ENCODE data around the gene KRT83. TPM values are rescaled to one million over a fixed set of nuclear protein-coding genes. Genes with fewer than 3 reads are reported as not detected.
A peak's percentile ranks its signal among the peaks of the same experiment; 100 is the strongest.
"Not testable (repeated sequence)": the region's sequence is repeated elsewhere in the genome, so short reads cannot be mapped to it uniquely, and the experiment has no call there.

The KRT83 gene
- total RNA-seq, 1 experiment from 2014 or later: not detected

- DNase-seq (ENCODE audit: low spot score): no peak
Observed at GRCh38 chr12:52332381-52332780, 11.2 kb upstream of the KRT83 start.

- DNase-seq (ENCODE audit: low spot score): no peak
Observed at GRCh38 chr12:52331833-52332232, 10.6 kb upstream of the KRT83 start.

- no peak for DNase-seq (ENCODE audit: low spot score)
Observed at GRCh38 chr12:52331039-52331438, 9.8 kb upstream of the KRT83 start.

- DNase-seq (ENCODE audit: low spot score): no peak
Observed at GRCh38 chr12:52327830-52328500, 6.8 kb upstream of the KRT83 start.

- DNase-seq (ENCODE audit: low spot score): peak; percentile 95
Observed at GRCh38 chr12:52327052-52327829, 6.0 kb upstream of the KRT83 start.

DNA sequence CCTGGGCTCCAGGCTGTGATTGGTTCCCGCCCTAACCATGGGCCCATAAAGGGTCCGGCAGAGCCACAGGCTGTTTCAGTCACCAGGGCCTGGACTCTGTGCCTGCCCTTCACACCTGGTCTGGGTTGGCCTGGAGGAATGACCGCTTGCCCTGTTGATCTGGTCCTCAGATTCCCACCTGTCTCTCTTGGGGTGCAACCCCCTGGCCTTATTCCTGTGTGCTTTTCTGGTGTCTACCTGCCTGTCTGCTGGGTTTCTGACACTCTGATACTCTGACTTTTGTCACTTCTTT, 2.9 kb upstream of the KRT83 start:
- no peak for DNase-seq (ENCODE audit: low spot score)

GRCh38 chr12:52323416-52324152, 2.4 kb upstream of the KRT83 start:
- DNase-seq (ENCODE audit: low spot score): no peak

DNA sequence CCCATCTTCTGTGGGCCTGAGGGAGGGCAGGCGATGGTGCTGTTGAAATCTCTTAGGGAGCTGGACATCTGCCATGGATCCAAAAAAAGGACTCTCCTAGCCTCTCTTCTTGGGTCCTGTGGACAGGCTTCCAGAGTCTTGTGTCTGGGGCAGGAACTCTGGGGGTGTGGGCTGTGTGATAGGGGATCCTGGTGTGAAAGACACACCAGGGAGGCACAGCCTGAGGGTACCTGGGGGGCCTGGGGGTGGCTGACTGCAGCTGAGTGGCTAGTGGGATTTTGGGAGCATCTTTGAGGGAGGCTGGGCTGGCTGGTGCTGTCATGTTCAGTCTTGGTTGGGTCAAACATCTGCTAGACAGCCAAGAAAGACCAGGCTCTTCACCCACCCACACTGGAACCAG, 1.8 kb upstream of the KRT83 start:
- no peak for DNase-seq (ENCODE audit: low spot score)

DNA sequence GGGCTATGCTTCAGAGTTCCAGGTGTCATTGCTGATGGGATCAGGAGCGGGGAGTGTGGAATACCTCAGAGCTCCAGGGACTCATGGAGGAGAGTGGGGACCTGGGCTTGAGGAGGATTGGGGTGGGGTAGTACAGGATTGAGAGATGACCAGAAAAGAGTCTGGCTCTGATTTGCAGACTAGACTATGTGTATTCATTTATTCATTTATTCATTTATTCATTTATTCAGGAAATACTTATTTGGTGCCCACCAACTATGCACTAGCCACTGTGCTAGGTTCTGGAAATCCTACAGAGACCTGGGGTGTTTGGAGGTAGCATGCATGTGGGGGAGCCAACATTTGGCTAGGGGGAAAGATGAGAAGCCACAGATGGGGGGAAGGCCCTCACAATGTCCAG, 871 bp upstream of the KRT83 start:
- no peak for DNase-seq (ENCODE audit: low spot score)

GRCh38 chr12:52321418-52321817, 220 bp upstream of the KRT83 start:
- DNase-seq (ENCODE audit: low spot score): no peak

DNA sequence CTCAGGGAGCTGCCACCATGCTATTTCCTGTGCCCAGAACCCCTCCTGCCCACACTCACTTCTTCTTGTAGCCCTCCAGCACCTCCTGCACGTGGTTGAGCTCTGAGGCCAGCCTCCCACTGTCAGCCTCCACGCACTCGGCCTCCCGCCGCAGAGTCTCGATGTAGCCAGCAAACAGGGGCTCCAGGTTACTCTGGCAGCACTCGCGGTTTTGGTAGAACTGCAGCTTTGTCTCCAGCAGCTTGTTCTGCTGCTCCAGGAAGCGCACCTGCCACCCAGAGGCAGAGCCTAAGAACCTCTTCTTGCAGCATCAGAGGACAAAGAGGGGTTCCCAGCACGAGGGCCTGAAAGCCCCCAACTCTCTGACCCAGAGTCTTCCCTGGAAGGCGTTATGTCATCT, 2.1 kb downstream of the KRT83 start:
- DNase-seq (ENCODE audit: low spot score): no peak

DNA sequence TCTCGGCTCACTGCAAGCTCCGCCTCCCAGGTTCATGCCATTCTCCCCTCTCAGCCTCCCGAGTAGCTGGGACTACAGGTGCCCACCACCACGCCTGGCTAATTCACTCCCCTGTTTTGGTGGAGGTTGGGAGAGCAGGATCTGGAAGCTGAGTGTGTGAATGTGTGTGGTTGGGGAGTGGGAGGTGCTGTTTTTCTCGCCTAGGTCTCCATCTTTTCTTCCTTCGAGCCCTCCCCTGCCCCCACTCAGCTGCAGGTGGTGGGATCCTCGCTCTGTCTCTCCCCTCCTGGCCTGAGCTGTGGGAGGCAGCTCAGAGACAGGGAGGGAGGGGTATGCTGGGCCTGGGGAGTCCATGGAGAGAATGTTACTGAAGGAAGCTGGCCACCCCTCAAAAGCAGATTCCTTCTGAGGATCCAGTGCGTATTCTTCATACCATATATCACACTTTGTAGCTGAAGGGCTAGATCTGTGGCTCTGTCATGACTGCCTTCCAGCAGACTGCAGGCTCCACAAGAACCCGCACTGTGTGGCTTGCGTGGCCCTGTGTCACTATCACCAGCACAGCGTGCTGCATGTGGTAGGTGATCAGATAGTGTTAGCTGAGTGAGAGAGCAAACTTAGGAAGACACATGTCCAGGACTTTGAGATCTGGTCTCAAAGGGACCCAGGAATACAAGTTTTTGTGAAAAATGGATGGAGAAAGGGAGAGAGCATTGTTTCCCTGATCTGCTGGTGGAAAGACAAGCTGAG, 2.8 kb downstream of the KRT83 start:
- DNase-seq (ENCODE audit: low spot score): no peak

DNA sequence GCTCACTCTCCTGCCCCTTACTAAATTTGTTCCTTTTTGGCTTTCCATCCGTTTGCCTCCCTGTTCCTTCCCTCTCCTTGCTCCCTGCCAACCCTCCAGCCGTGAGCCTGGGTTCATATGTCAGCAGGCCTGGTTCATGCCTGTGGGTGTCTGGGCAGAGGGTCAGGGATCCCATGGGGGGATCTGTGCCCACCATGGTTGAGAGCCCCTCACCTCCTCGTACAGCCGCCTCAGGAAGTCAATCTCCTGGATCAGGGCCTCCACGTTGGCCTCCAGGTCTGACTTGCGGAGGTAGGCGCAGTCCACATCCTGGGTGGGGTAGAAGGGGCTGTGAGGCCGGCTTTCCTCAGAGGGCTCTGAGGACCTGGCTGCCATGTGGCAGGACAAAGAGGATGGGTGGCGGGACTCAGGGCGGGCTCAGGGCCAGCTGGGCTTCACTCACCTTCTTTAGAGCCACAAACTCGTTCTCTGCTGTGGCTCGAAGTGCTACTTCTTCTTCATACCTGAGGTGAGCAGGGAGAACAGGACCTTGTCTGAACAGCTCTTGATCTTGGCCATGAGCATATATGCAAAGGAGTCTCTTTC, 3.6 kb downstream of the KRT83 start:
- no peak for DNase-seq (ENCODE audit: low spot score)

DNA sequence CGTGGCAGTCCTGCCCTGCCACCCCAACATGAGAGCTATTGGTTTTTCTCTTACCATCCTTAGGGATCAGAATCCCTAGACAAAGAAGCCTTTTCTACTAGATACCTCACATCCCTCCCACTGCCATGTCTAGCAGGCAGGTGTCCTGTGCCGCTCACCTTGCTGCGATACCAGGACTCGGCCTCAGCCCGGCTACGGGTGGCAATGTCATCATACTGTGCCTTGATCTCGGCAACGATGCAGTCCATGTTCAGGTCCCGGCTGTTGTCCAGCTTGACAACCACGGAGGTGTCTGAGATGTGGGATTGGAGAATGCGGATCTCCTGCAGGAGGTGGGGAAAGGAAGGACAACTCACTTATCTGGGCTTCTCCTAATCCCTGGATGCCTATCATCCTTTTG, 4.5 kb downstream of the KRT83 start:
- no peak for DNase-seq (ENCODE audit: low spot score)

DNA sequence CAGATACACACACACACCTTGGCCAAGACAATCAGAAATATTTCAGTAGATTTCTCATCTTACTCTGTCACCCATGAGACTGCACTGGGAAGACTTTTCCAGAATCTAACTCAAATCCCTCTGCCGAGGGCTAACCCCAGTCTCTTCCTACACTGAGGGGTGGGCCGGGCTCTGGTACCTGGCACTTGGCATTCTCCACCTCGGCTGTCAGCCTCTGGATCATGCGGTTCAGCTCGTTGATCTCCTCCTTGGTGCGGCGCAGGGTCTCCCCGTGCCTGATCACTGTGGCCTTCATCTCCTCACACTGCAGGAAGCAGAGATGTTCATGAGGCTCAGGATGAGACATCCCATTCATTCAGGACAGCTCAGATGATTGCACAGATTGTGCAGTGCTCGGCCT, 4.9 kb downstream of the KRT83 start:
- no peak for DNase-seq (ENCODE audit: low spot score)

DNA sequence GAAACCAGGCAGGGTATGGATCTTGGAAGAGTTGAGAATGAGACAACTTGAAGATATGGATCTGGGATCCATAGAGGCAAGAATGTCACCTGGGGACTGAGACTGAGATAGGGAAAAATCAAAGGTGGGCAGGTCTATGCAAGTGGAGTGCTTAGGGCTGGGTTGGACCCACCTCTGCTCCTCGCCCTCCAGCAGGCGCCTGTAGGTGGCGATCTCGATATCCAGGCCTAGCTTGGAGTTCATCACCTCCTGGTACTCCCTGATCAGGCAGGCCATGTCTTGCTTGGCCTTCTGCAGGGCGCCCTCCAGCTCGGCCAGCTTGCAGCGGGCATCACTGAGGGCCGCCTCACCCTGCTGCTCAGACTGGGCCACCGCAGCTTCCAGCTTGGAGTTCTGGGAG, 5.5 kb downstream of the KRT83 start:
- DNase-seq (ENCODE audit: low spot score): not testable (repeated sequence)

DNA sequence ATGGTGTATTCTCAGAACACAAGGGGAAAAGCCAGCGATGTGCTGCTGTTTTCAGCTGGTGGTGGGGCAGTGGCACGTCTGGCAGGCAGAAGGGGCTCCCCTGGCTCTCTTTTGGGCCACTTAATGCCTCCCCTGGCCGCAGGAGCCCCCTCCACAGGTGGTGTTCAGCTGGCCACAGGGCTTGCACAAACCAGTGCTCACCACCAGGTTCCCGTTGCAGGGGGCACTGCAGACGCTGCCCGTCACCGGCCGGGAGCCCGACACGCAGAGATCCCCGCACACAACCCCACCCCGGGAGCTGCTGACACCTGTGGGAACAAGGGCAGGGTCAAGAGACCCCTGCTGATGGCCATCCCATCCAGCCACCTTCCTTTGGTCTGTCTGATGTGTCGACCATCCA, 6.7 kb downstream of the KRT83 start:
- DNase-seq (ENCODE audit: low spot score): no peak

DNA sequence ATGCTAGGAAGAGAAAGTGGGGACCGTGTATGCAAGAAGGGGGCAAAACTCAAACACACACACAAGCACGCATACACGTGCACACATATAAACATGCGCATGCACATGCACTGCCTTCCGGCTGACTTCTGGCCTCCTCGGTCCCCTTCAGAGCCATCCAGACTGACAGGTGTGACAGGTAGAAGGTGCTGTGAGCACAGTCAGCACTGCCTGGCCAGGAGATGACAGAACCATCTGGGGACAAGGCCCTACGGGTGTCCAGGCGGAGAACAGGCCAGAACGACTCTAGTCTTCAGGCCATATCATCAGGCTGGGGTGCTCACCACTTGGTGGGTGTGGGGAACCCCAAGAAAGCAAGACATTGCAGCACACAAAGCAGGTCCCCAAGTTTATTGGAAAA, 7.3 kb downstream of the KRT83 start:
- no peak for DNase-seq (ENCODE audit: low spot score)

DNA sequence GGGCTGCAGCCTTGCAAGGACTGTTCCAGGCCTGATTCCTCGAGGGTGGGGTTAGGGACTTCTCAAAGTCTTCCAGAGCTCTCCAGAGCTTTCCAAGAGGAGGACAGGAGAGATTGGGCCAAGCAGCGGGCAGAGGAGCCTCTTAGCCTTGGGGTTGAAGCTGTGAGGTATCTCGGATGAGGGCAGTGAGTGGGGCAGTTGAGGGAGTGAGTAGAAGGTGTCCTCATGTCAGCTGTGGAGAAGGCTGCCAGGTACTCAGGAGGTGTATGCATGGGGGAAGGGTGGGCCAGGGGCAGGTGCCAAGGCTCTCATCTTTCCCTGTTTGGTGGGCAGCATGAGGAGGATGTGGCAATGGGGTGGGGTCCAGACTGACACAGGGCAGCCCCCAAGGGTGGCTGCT, 7.7 kb downstream of the KRT83 start:
- DNase-seq (ENCODE audit: low spot score): no peak

GRCh38 chr12:52312086-52312485, 9.1 kb downstream of the KRT83 start:
- no peak for DNase-seq (ENCODE audit: low spot score)

DNA sequence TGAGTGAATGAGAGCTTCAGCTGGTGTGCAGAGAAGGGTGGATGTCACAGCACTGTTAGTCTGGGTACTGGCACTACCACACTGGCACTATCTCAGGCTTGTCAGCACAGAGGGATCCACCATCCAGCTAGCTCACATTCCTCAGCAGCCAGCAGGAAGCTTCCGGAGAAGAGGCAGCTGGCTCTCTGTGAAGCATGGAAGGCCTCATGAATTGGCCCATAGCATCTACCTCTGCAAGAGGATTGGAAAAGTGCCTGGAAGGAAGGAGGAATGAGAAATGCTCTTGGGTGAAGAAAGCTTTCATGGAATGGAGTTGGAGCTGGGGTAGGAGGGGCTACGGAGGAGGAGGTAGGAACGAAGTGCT, 9.9 kb downstream of the KRT83 start:
- DNase-seq (ENCODE audit: low spot score): no peak

- DNase-seq (ENCODE audit: low spot score): no peak
Observed at GRCh38 chr12:52310622-52311284, 10.4 kb downstream of the KRT83 start.
